Measurements from ENCODE around the gene PEX3.

DNA sequence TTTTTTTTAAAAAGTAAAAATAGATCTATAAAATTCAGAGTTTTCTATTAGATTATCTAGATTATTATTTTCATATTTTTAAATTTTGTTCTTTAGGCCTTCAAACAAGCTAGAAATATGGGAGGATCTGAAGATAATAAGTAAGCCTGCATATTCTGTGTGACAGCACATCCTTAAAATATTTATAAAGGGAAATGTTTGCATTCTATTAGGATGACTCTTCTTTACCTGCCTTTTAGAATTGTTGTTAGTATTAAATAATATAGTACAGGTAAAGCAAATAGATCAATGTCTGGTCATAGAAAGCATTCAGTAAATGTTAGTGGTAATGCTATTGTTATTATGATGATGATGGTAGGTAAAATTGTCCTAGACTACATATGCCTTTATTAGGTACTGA lies 17.4 kb downstream of the PEX3 start:
- TF ChIP-seq CTCF (conservative IDR thresholded peaks at IDR 0.05; ENCODE audit: low read depth, low read length): no peak
- TF ChIP-seq RAD21 (IDR thresholded peaks at IDR 0.05; ENCODE audit: low read length): no peak
- TF ChIP-seq POLR2A (IDR thresholded peaks at IDR 0.05; ENCODE audit: low read depth, low read length): no peak
- no peak for TF ChIP-seq ELK1 (IDR thresholded peaks at IDR 0.05; ENCODE audit: borderline replicate concordance, low read depth, low read length)
- TF ChIP-seq CEBPB (IDR thresholded peaks at IDR 0.05; ENCODE audit: low read depth, low read length): no peak
